Mucosa of descending colon (tissue), 3 donors: ENCODE data around the gene IGHMBP2. TPM values are rescaled to one million over a fixed set of nuclear protein-coding genes. Genes with fewer than 3 reads are reported as not detected.

Source experiments
- ATAC-seq: fragments of 200-7000 bp; cut with Tn5 transposase; one replicate; pipeline ENCODE4 v1.9.1; 2020; ENCODE audit warnings: mild to moderate bottlenecking, moderate library complexity
- DNase-seq, 3 donors: peaks; one replicate each; pipeline ENCODE4 v3.0.0-alpha.2; 2020
- H3K36me3 ChIP-seq: fragments of 200-600 bp; one replicate; pipeline ENCODE4 v1.8.0; 2021; ENCODE audit warnings: low read depth, mild to moderate bottlenecking
- H3K4me1 ChIP-seq: fragments of 200-600 bp; one replicate; pipeline ENCODE4 v1.8.0; 2021; ENCODE audit warnings: low read depth, mild to moderate bottlenecking
- H3K4me3 ChIP-seq: fragments of 200-600 bp; one replicate; pipeline ENCODE4 v1.8.0; 2021; ENCODE audit warnings: mild to moderate bottlenecking
- H3K9me3 ChIP-seq: fragments of 200-600 bp; one replicate; pipeline ENCODE4 v1.8.0; 2021; ENCODE audit warnings: mild to moderate bottlenecking
- CTCF ChIP-seq: fragments of 200-600 bp; IDR thresholded peaks from one replicate; pipeline ENCODE4 v1.8.0; 2022; ENCODE audit warnings: antibody characterized with exemption, mild to moderate bottlenecking
- intact Hi-C, 2 donors: fragments of 100-400 bp; cut with DNase I in 1 of 2; cut with micrococcal nuclease in 1 of 2; formaldehyde crosslinking; loops; one replicate each; pipeline versions ENCODE4 v1.11.0 to v1.11.1; 2022; cut with DNase I, micrococcal nuclease
- total RNA-seq, 3 donors: library from RNA; stranded (reverse); fragmentation: NEBNext Ultra II Directional in 2 of 3; extraction: Animal tissue kit (Norgen Biotek cat#: 25700) in 2 of 3; gene quantifications; one replicate each; pipeline versions ENCODE4 v1.2.1 to v1.2.4, GENCODE V29; 2021 to 2023
- donor health status: DM: no; HTN: no; CAD: no; lungs with moderate emphysema.
- donor health status: DM: no; HTN: no; CAD: no.
- donor health status: DM: no; HTN: yes; CAD: no.

Gene IGHMBP2
- total RNA-seq, 3 donors from 2014 or later: 19.7 to 44.7 (median 25.8) TPM

DNA sequence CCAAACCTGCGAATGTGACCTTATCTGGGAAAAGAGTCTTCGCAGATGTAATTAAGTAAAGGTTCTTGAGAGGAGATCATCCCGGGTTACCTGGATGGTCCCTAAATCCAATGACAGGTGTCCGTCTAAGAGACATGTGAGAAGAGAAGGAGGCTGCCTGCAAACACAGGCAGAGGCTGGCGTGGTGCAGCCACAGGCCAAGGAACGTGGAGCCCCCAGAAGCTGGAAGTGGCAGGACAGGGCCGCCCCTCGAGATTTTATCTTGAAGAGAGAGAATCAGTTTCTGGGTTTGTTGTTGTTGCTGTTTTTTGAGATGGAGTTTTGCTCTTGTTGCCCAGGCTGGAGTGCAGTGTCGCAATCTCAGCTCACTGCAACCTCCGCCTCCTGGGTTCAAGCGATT lies 43.5 kb downstream of the IGHMBP2 start:
- TF ChIP-seq CTCF: no peak
- intact Hi-C loops: no loop called here
- ATAC-seq: no peak

GRCh38 chr11:68948496-68948895 lies 44.8 kb downstream of the IGHMBP2 start:
- ATAC-seq (no peak), DNase-seq (no peak)
- Histone ChIP-seq H3K4me1 (peaks cover 3% of the 10 kb centered on the region), H3K36me3 (no peaks in the 10 kb centered on the region), H3K4me3 (no peak overlapping the region), H3K9me3 (no peaks in the 10 kb centered on the region)
- no peak for TF ChIP-seq CTCF
- intact Hi-C loops: no loop called here

More for the DNA sequence above, 43.5 kb downstream of the IGHMBP2 start:
- H3K36me3 ChIP-seq: no peaks in the 10 kb centered on the region
- H3K4me3 ChIP-seq: no peak overlapping the region
- DNase-seq: no peak
- peaks cover 12% of the 10 kb centered on the region for H3K4me1 ChIP-seq
- no peaks in the 10 kb centered on the region for H3K9me3 ChIP-seq

DNA sequence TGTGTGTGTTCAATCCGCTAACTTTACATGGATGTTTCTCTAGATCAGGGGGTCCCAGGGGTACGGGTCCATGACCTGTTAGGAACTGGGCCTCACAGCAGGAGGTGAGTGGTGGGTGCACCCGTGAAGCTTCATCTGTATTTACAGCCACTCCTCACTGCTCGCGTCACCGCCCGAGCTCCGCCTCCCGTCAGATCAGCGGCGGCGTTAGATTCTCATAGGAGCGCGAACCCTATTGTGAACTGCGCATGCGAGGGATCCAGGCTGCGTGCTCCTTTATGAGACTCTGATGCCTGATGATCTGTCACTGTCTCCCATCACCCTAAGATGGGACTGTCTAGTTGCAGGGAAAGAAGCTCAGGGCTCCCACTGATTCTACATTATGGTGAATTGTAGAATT lies 45.2 kb downstream of the IGHMBP2 start:
- no peak for ATAC-seq
- H3K4me3 ChIP-seq: no peak overlapping the region
- intact Hi-C loops: no loop called here
- TF ChIP-seq CTCF: no peak
- H3K36me3 ChIP-seq: no peaks in the 10 kb centered on the region
- no peaks in the 10 kb centered on the region for H3K9me3 ChIP-seq
- DNase-seq: no peak
- H3K4me1 ChIP-seq: no peaks in the 10 kb centered on the region

GRCh38 chr11:68950270-68950669 lies 46.6 kb downstream of the IGHMBP2 start:
- no peak for TF ChIP-seq CTCF
- Histone ChIP-seq H3K4me3 (no peak overlapping the region), H3K9me3 (no peaks in the 10 kb centered on the region), H3K4me1 (peaks cover 7% of the 10 kb centered on the region), H3K36me3 (no peaks in the 10 kb centered on the region)
- ATAC-seq (no peak), DNase-seq (no peak)
- intact Hi-C loops: no loop called here

DNA sequence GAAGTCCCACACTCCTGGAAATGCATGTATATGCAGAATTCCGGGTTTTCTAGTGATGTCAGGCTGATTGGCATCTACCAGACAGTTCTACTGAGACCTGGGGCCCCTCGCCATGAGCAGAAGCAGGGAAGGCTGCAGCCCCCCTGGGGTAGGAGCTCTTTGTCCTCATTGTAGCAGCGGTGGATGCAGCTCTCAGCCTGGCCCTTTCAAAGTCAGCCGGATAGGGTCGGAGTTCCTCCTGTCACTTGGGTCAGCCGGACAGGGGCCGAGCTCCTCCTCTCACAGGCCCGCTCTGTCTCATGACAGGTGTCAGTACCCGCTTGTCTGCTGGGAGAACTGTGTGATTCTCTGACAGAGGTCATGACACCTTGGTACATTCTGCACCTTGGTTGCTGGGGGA lies 47.1 kb downstream of the IGHMBP2 start:
- H3K9me3 ChIP-seq: no peaks in the 10 kb centered on the region
- intact Hi-C loops: no loop called here
- TF ChIP-seq CTCF: no peak
- DNase-seq: no peak
- peaks cover 11% of the 10 kb centered on the region for H3K4me1 ChIP-seq
- H3K36me3 ChIP-seq: no peaks in the 10 kb centered on the region
- ATAC-seq: no peak
- H3K4me3 ChIP-seq: no peak overlapping the region
